ENCODE results near the gene EPB41L1. TPM values are rescaled to one million over a fixed set of nuclear protein-coding genes. Genes with fewer than 3 reads are reported as not detected.

EPB41L1 gene
- total RNA-seq, 1 experiment from 2014 or later, result 8.6 TPM

DNA sequence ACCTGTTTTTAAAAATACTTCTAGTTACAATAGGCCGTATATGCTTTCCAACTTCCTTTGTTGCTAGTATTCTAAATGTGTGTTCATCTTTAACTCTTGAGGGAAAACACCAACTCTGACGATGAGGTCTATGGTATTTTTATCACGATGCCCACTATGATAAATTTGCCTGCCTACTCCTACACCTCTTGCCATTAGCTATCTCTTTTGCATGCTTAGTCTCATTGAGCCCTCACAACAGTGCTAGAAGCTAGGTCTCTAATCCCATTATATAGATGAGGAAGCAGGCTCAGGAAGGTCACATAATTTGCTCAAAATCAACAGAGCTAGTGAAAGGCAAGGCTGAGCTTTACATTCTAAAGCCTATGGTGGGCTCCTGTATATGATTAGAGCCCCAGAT lies 94.9 kb downstream of the EPB41L1 start:
- H3K9me3 ChIP-seq (ENCODE audit: control insufficient read depth, insufficient read depth, low read depth, low read length), result no peaks in the 10 kb centered on the region
- H3K4me1 ChIP-seq (ENCODE audit: control insufficient read depth, insufficient read depth, low read length), result no peaks in the 10 kb centered on the region
- H3K4me3 ChIP-seq (ENCODE audit: low read depth in 2 of 2, low read length in 2 of 2), result no peak overlapping the region
- H3K27ac ChIP-seq (ENCODE audit: low read length), result no peak overlapping the region
- ChIA-PET CTCF (no interaction called here), POLR2A (no interaction called here)
- in situ Hi-C loops (cut with HindIII; ENCODE audit: low pct_unique_long_range_greater_than_20kb, low sequenced_read_pairs) (no loop called here), intact Hi-C loops (cut with micrococcal nuclease; ENCODE audit: unreplicated experiment) (no loop called here)
- TF ChIP-seq POLR2AphosphoS5 (IDR thresholded peaks at IDR 0.05; ENCODE audit: low read depth, low read length), result no peak
- TF ChIP-seq, protein P1, sequence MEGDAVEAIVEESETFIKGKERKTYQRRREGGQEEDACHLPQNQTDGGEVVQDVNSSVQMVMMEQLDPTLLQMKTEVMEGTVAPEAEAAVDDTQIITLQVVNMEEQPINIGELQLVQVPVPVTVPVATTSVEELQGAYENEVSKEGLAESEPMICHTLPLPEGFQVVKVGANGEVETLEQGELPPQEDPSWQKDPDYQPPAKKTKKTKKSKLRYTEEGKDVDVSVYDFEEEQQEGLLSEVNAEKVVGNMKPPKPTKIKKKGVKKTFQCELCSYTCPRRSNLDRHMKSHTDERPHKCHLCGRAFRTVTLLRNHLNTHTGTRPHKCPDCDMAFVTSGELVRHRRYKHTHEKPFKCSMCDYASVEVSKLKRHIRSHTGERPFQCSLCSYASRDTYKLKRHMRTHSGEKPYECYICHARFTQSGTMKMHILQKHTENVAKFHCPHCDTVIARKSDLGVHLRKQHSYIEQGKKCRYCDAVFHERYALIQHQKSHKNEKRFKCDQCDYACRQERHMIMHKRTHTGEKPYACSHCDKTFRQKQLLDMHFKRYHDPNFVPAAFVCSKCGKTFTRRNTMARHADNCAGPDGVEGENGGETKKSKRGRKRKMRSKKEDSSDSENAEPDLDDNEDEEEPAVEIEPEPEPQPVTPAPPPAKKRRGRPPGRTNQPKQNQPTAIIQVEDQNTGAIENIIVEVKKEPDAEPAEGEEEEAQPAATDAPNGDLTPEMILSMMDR (IDR thresholded peaks at IDR 0.05), result no peak
- no peak for TF ChIP-seq SIN3A (IDR thresholded peaks at IDR 0.05; ENCODE audit: borderline replicate concordance, insufficient read depth, low read depth, low read length)
- no peak for TF ChIP-seq TCF7L2 (IDR thresholded peaks at IDR 0.05; ENCODE audit: low read depth, low read length)
- TF ChIP-seq, protein P2, sequence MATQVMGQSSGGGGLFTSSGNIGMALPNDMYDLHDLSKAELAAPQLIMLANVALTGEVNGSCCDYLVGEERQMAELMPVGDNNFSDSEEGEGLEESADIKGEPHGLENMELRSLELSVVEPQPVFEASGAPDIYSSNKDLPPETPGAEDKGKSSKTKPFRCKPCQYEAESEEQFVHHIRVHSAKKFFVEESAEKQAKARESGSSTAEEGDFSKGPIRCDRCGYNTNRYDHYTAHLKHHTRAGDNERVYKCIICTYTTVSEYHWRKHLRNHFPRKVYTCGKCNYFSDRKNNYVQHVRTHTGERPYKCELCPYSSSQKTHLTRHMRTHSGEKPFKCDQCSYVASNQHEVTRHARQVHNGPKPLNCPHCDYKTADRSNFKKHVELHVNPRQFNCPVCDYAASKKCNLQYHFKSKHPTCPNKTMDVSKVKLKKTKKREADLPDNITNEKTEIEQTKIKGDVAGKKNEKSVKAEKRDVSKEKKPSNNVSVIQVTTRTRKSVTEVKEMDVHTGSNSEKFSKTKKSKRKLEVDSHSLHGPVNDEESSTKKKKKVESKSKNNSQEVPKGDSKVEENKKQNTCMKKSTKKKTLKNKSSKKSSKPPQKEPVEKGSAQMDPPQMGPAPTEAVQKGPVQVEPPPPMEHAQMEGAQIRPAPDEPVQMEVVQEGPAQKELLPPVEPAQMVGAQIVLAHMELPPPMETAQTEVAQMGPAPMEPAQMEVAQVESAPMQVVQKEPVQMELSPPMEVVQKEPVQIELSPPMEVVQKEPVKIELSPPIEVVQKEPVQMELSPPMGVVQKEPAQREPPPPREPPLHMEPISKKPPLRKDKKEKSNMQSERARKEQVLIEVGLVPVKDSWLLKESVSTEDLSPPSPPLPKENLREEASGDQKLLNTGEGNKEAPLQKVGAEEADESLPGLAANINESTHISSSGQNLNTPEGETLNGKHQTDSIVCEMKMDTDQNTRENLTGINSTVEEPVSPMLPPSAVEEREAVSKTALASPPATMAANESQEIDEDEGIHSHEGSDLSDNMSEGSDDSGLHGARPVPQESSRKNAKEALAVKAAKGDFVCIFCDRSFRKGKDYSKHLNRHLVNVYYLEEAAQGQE (IDR thresholded peaks at IDR 0.05; ENCODE audit: insufficient read depth in 1 of 2, low read depth in 2 of 2, low read length in 1 of 2), result no peak
- ATAC-seq (no peak), DNase-seq (ENCODE audit: low read depth, low spot score) (no peak)
- H3K36me3 ChIP-seq (ENCODE audit: control insufficient read depth, insufficient read depth, low read length), result peaks cover 20% of the 10 kb centered on the region
- H3K27me3 ChIP-seq (ENCODE audit: control insufficient read depth, insufficient read depth, low read length), result no peaks in the 10 kb centered on the region
- BruUV-seq (replicated peaks), result no TSS peak

DNA sequence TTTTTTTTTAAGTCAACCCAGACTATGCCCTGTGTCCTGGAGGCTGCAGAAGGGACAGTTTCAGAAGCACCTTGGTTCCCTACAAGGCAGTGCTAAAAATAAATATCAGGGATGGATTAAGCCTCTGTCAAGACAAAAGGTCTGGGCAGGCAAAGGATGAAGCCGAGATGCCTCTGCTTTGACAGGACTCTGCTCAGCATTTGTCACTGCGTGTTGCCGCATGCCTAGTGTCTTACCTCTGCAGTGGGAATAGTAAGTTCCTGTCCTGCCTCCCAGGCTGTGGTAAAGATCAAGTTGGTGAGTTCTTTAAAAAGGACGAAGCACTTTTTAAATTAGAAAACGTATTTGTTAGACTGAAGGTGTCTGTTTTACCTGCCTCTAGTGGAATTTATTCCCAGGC lies 96.9 kb downstream of the EPB41L1 start:
- ChIA-PET CTCF (no interaction called here), POLR2A (no interaction called here)
- Histone ChIP-seq H3K4me3 (ENCODE audit: low read depth in 2 of 2, low read length in 2 of 2) (no peak overlapping the region), H3K9me3 (ENCODE audit: control insufficient read depth, insufficient read depth, low read depth, low read length) (no peaks in the 10 kb centered on the region), H3K27me3 (ENCODE audit: control insufficient read depth, insufficient read depth, low read length) (no peaks in the 10 kb centered on the region), H3K27ac (ENCODE audit: low read length) (no peak overlapping the region), H3K4me1 (ENCODE audit: control insufficient read depth, insufficient read depth, low read length) (no peaks in the 10 kb centered on the region), H3K36me3 (ENCODE audit: control insufficient read depth, insufficient read depth, low read length) (peaks cover 9% of the 10 kb centered on the region)
- in situ Hi-C loops (cut with HindIII; ENCODE audit: low pct_unique_long_range_greater_than_20kb, low sequenced_read_pairs), result no loop called here
- BruUV-seq (replicated peaks), result no TSS peak
- TF ChIP-seq, protein P1 (IDR thresholded peaks at IDR 0.05), result no peak
- no peak for TF ChIP-seq POLR2AphosphoS5 (IDR thresholded peaks at IDR 0.05; ENCODE audit: low read depth, low read length)
- TF ChIP-seq SIN3A (IDR thresholded peaks at IDR 0.05; ENCODE audit: borderline replicate concordance, insufficient read depth, low read depth, low read length), result no peak
- TF ChIP-seq, protein P2 (IDR thresholded peaks at IDR 0.05; ENCODE audit: insufficient read depth in 1 of 2, low read depth in 2 of 2, low read length in 1 of 2), result no peak
- no peak for TF ChIP-seq TCF7L2 (IDR thresholded peaks at IDR 0.05; ENCODE audit: low read depth, low read length)
- intact Hi-C loops (cut with micrococcal nuclease; ENCODE audit: unreplicated experiment), result no loop called here
- DNase-seq (ENCODE audit: low read depth, low spot score) (no peak), ATAC-seq (no peak)

Measured in Panc1 (cell line).